Measurements from ENCODE around the gene PDS5B. TPM values are rescaled to one million over a fixed set of nuclear protein-coding genes. Genes with fewer than 3 reads are reported as not detected.

The PDS5B gene
- total and polyA plus RNA-seq, 2 experiments from 2014 or later, result 16.6 to 34.0 TPM

GRCh38 chr13:32595306-32595705 lies 9.1 kb downstream of the PDS5B start:
- no peak for DNase-seq (ENCODE audit: low spot score)
- H3K27ac ChIP-seq, result no peak overlapping the region
- H3K9me3 ChIP-seq (ENCODE audit: low read depth), result peaks cover 6% of the 10 kb centered on the region
- peaks cover 28% of the 10 kb centered on the region for H4K20me1 ChIP-seq (ENCODE audit: insufficient read depth, poor library complexity, severe bottlenecking)
- peaks cover 100% of the 10 kb centered on the region for H3K79me2 ChIP-seq
- no peak overlapping the region for H3K4me2 ChIP-seq
- no peaks in the 10 kb centered on the region for H3K36me3 ChIP-seq (replicated peaks; ENCODE audit: insufficient read depth, low read depth)
- WGBS (ENCODE audit: low lambda C conversion rate, missing lambda C conversion rate), result 94% methylated on average over 2 of the region's 2 CpGs
- no peaks in the 10 kb centered on the region for H3K4me1 ChIP-seq (ENCODE audit: insufficient read depth)
- H2AFZ ChIP-seq, result no peak overlapping the region
- H3K27me3 ChIP-seq, result no peaks in the 10 kb centered on the region
- H3K4me3 ChIP-seq, result no peak overlapping the region
- TF ChIP-seq EZH2 (IDR thresholded peaks at IDR 0.05; ENCODE audit: borderline replicate concordance), result no peak
- no peak for TF ChIP-seq EZH2phosphoT487 (IDR thresholded peaks at IDR 0.05; ENCODE audit: low read depth, severe bottlenecking, unreplicated experiment)
- no peak for TF ChIP-seq CTCF (IDR thresholded peaks at IDR 0.05; ENCODE audit: poor library complexity)
- H3K9me2 ChIP-seq (replicated peaks; ENCODE audit: insufficient read depth), result no peaks in the 10 kb centered on the region

- Histone ChIP-seq H3K27me3 (no peaks in the 10 kb centered on the region), H3K9me2 (replicated peaks; ENCODE audit: insufficient read depth) (no peaks in the 10 kb centered on the region), H3K4me1 (ENCODE audit: insufficient read depth) (no peaks in the 10 kb centered on the region), H3K79me2 (peaks cover 96% of the 10 kb centered on the region), H3K36me3 (replicated peaks; ENCODE audit: insufficient read depth, low read depth) (no peaks in the 10 kb centered on the region), H2AFZ (no peak overlapping the region), H3K4me2 (no peak overlapping the region), H3K27ac (no peak overlapping the region), H3K9me3 (ENCODE audit: low read depth) (peaks cover 6% of the 10 kb centered on the region), H4K20me1 (ENCODE audit: insufficient read depth, poor library complexity, severe bottlenecking) (peaks cover 16% of the 10 kb centered on the region), H3K4me3 (no peak overlapping the region)
- no peak for DNase-seq (ENCODE audit: low spot score)
- WGBS (ENCODE audit: low lambda C conversion rate, missing lambda C conversion rate), result 89% methylated on average over 2 of the region's 2 CpGs
- TF ChIP-seq EZH2phosphoT487 (IDR thresholded peaks at IDR 0.05; ENCODE audit: low read depth, severe bottlenecking, unreplicated experiment) (no peak), EZH2 (IDR thresholded peaks at IDR 0.05; ENCODE audit: borderline replicate concordance) (no peak)
These were observed 14.6 kb downstream of the PDS5B start for GRCh38 chr13:32600890-32601289.

- TF ChIP-seq EZH2 (IDR thresholded peaks at IDR 0.05; ENCODE audit: borderline replicate concordance) (no peak), EZH2phosphoT487 (IDR thresholded peaks at IDR 0.05; ENCODE audit: low read depth, severe bottlenecking, unreplicated experiment) (no peak), CTCF (IDR thresholded peaks at IDR 0.05; ENCODE audit: poor library complexity) (no peak)
- WGBS (ENCODE audit: low lambda C conversion rate, missing lambda C conversion rate), result 82% methylated on average over 1 of the region's 1 CpG
These were observed 23.2 kb downstream of the PDS5B start for GRCh38 chr13:32609428-32609827.

GRCh38 chr13:32610538-32610937 lies 24.3 kb downstream of the PDS5B start:
- Histone ChIP-seq H3K27me3 (no peaks in the 10 kb centered on the region), H3K79me2 (peaks cover 98% of the 10 kb centered on the region), H3K4me1 (ENCODE audit: insufficient read depth) (no peaks in the 10 kb centered on the region), H3K9me2 (replicated peaks; ENCODE audit: insufficient read depth) (no peaks in the 10 kb centered on the region), H2AFZ (no peak overlapping the region), H4K20me1 (ENCODE audit: insufficient read depth, poor library complexity, severe bottlenecking) (peaks cover 34% of the 10 kb centered on the region), H3K4me2 (no peak overlapping the region), H3K27ac (no peak overlapping the region), H3K4me3 (no peak overlapping the region), H3K36me3 (replicated peaks; ENCODE audit: insufficient read depth, low read depth) (no peaks in the 10 kb centered on the region), H3K9me3 (ENCODE audit: low read depth) (peaks cover 5% of the 10 kb centered on the region)
- no peak for DNase-seq (ENCODE audit: low spot score)
- WGBS (ENCODE audit: low lambda C conversion rate, missing lambda C conversion rate), result 86% methylated on average over 1 of the region's 1 CpG
- TF ChIP-seq CTCF (IDR thresholded peaks at IDR 0.05; ENCODE audit: poor library complexity) (no peak), EZH2phosphoT487 (IDR thresholded peaks at IDR 0.05; ENCODE audit: low read depth, severe bottlenecking, unreplicated experiment) (no peak), EZH2 (IDR thresholded peaks at IDR 0.05; ENCODE audit: borderline replicate concordance) (no peak)

More at GRCh38 chr13:32609428-32609827, 23.2 kb downstream of the PDS5B start:
- DNase-seq (ENCODE audit: low spot score), result no peak
- no peaks in the 10 kb centered on the region for H3K36me3 ChIP-seq (replicated peaks; ENCODE audit: insufficient read depth, low read depth)
- peaks cover 96% of the 10 kb centered on the region for H3K79me2 ChIP-seq
- H3K27me3 ChIP-seq, result no peaks in the 10 kb centered on the region
- H3K4me3 ChIP-seq, result no peak overlapping the region
- no peak overlapping the region for H2AFZ ChIP-seq
- H3K9me3 ChIP-seq (ENCODE audit: low read depth), result peaks cover 5% of the 10 kb centered on the region
- H3K9me2 ChIP-seq (replicated peaks; ENCODE audit: insufficient read depth), result no peaks in the 10 kb centered on the region
- no peak overlapping the region for H3K4me2 ChIP-seq
- H3K27ac ChIP-seq, result no peak overlapping the region
- no peaks in the 10 kb centered on the region for H3K4me1 ChIP-seq (ENCODE audit: insufficient read depth)
- H4K20me1 ChIP-seq (ENCODE audit: insufficient read depth, poor library complexity, severe bottlenecking), result peaks cover 34% of the 10 kb centered on the region
